ENCODE data around the gene FCRL2.
A peak's percentile ranks its signal among the peaks of the same experiment; 100 is the strongest.

FCRL2 gene

GRCh38 chr1:157773493-157774350, 3.2 kb downstream of the FCRL2 start:
- peaks cover 14% of the 10 kb centered on the region for H3F3A ChIP-seq (ENCODE audit: low read depth)

GRCh38 chr1:157771661-157772425, 5.1 kb downstream of the FCRL2 start:
- Histone ChIP-seq H3K4me2 (ENCODE audit: low read depth, low read length, poor library complexity, severe bottlenecking) (peak overlapping the region; percentile 53), H3K79me2 (ENCODE audit: insufficient read depth, low read length) (no peaks in the 10 kb centered on the region)

More at GRCh38 chr1:157773493-157774350, 3.2 kb downstream of the FCRL2 start:
- Histone ChIP-seq H2AFZ (ENCODE audit: low read length) (no peak overlapping the region), H3K9me3 (ENCODE audit: insufficient read depth, low read depth, low read length) (no peaks in the 10 kb centered on the region), H4K20me1 (ENCODE audit: insufficient read depth, low read length, poor library complexity, severe bottlenecking) (no peaks in the 10 kb centered on the region), H3K79me2 (ENCODE audit: insufficient read depth, low read length) (no peaks in the 10 kb centered on the region), H3K4me2 (ENCODE audit: low read depth, low read length, poor library complexity, severe bottlenecking) (peak overlapping the region; percentile 38), H3K9me2 (replicated peaks; ENCODE audit: low read depth, low read length) (no peaks in the 10 kb centered on the region), H3K36me3 (ENCODE audit: insufficient read depth, low read length) (no peaks in the 10 kb centered on the region), H3K4me3 (ENCODE audit: low read length, poor library complexity, severe bottlenecking) (no peak overlapping the region), H3K9ac (ENCODE audit: low read depth, low read length, poor library complexity, severe bottlenecking) (no peak overlapping the region), H3K4me1 (ENCODE audit: insufficient read depth, low read length, poor library complexity, severe bottlenecking) (peaks cover 59% of the 10 kb centered on the region), H3K27me3 (ENCODE audit: insufficient read depth, low read length, poor library complexity, severe bottlenecking) (no peaks in the 10 kb centered on the region)
- TF ChIP-seq EZH2phosphoT487 (IDR thresholded peaks at IDR 0.05; ENCODE audit: borderline replicate concordance) (no peak), CTCF (conservative IDR thresholded peaks at IDR 0.05; ENCODE audit: low read length) (peak; percentile 98)

More at GRCh38 chr1:157771661-157772425, 5.1 kb downstream of the FCRL2 start:
- Histone ChIP-seq H3K27me3 (ENCODE audit: insufficient read depth, low read length, poor library complexity, severe bottlenecking) (no peaks in the 10 kb centered on the region), H3K9me2 (replicated peaks; ENCODE audit: low read depth, low read length) (no peaks in the 10 kb centered on the region), H3K9ac (ENCODE audit: low read depth, low read length, poor library complexity, severe bottlenecking) (no peak overlapping the region), H4K20me1 (ENCODE audit: insufficient read depth, low read length, poor library complexity, severe bottlenecking) (no peaks in the 10 kb centered on the region), H2AFZ (ENCODE audit: low read length) (no peak overlapping the region), H3K9me3 (ENCODE audit: insufficient read depth, low read depth, low read length) (no peaks in the 10 kb centered on the region), H3K4me1 (ENCODE audit: insufficient read depth, low read length, poor library complexity, severe bottlenecking) (peaks cover 50% of the 10 kb centered on the region), H3K36me3 (ENCODE audit: insufficient read depth, low read length) (no peaks in the 10 kb centered on the region), H3F3A (ENCODE audit: low read depth) (peaks cover 14% of the 10 kb centered on the region), H3K4me3 (ENCODE audit: low read length, poor library complexity, severe bottlenecking) (peak overlapping the region; percentile 47)
- no peak for TF ChIP-seq CTCF (conservative IDR thresholded peaks at IDR 0.05; ENCODE audit: low read length)
- TF ChIP-seq EZH2phosphoT487 (IDR thresholded peaks at IDR 0.05; ENCODE audit: borderline replicate concordance), result peak; percentile 82; the same call in 1 of the 2 replicates

Measured in Loucy (cell line).